Hepatocyte (in vitro differentiated cells): ENCODE data around the gene PHLPP1.

ENCODE experiments used
- EZH2 ChIP-seq: fragments of 200-600 bp; sonication (generic); IDR thresholded peaks from 2 replicates; pipeline ENCODE4 v1.6.1; 2016; ENCODE audit warnings: antibody characterized with exemption, mild to moderate bottlenecking, borderline replicate concordance
- EZH2phosphoT487 ChIP-seq: fragments of 200-600 bp; sonication (generic); IDR thresholded peaks from one replicate; pipeline ENCODE4 v1.6.1; 2018; ENCODE audit warnings: antibody characterized with exemption, mild to moderate bottlenecking, low read depth, moderate library complexity; ENCODE audit not compliant: unreplicated experiment, severe bottlenecking
- TF ChIP-seq, protein P1 (sequence below): fragments of 200-600 bp; sonication (generic); IDR thresholded peaks from 2 replicates; pipeline ENCODE4 v1.5.1; 2016; ENCODE audit warnings: antibody characterized with exemption, mild to moderate bottlenecking; ENCODE audit not compliant: poor library complexity

DNA sequence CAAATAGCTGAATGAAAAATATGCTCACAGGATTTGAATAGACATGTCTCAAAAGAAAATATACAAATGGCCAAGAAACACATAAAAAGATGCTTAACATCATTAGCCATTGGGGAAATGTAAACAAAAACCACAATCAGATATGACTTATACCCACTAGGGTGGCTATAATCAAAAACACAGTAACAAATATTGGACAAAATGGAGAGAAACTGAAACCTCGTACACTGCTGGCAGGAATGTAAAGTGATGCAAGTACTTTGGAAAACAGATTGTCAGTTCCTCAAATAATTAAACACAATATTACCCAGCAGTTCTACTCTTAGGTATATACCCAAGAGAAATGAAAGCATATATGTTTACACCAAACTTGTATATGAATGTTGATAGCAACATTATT lies 213.0 kb downstream of the PHLPP1 start:
- TF ChIP-seq, protein P1, sequence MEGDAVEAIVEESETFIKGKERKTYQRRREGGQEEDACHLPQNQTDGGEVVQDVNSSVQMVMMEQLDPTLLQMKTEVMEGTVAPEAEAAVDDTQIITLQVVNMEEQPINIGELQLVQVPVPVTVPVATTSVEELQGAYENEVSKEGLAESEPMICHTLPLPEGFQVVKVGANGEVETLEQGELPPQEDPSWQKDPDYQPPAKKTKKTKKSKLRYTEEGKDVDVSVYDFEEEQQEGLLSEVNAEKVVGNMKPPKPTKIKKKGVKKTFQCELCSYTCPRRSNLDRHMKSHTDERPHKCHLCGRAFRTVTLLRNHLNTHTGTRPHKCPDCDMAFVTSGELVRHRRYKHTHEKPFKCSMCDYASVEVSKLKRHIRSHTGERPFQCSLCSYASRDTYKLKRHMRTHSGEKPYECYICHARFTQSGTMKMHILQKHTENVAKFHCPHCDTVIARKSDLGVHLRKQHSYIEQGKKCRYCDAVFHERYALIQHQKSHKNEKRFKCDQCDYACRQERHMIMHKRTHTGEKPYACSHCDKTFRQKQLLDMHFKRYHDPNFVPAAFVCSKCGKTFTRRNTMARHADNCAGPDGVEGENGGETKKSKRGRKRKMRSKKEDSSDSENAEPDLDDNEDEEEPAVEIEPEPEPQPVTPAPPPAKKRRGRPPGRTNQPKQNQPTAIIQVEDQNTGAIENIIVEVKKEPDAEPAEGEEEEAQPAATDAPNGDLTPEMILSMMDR: no peak
- TF ChIP-seq EZH2: no peak
- no peak for TF ChIP-seq EZH2phosphoT487
